Measurements from ENCODE around the gene UBE2L6.

Gene UBE2L6

DNA sequence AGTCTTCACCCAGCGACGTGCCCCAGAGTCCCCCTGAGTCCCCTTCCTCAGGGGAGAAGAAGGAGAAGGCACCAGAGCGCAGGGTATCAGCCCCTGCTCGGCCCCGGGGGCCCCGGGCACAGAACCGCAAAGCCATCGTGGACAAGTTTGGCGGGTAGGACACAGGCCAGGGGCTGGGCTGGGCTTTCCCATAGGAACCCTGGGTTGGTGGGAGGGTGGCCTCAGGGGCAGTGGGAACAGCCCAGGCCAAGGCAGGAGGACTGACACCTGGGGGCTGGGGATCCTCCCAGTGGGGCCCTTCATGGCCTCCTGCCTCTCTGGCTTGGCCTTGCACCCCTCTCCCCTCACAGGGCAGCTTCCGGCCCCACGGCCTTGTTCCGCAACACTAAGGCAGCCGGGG lies 21.6 kb downstream of the UBE2L6 start:
- Histone ChIP-seq H3K9me3 (ENCODE audit: severe bottlenecking) (no peaks in the 10 kb centered on the region), H3K27me3 (ENCODE audit: insufficient read depth, low read depth, severe bottlenecking) (peaks cover 2% of the 10 kb centered on the region), H3K27ac (no peak overlapping the region), H3K4me3 (ENCODE audit: low read depth, low read length) (no peak overlapping the region), H3K36me3 (no peaks in the 10 kb centered on the region)
- TF ChIP-seq, protein P1, sequence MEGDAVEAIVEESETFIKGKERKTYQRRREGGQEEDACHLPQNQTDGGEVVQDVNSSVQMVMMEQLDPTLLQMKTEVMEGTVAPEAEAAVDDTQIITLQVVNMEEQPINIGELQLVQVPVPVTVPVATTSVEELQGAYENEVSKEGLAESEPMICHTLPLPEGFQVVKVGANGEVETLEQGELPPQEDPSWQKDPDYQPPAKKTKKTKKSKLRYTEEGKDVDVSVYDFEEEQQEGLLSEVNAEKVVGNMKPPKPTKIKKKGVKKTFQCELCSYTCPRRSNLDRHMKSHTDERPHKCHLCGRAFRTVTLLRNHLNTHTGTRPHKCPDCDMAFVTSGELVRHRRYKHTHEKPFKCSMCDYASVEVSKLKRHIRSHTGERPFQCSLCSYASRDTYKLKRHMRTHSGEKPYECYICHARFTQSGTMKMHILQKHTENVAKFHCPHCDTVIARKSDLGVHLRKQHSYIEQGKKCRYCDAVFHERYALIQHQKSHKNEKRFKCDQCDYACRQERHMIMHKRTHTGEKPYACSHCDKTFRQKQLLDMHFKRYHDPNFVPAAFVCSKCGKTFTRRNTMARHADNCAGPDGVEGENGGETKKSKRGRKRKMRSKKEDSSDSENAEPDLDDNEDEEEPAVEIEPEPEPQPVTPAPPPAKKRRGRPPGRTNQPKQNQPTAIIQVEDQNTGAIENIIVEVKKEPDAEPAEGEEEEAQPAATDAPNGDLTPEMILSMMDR (IDR thresholded peaks at IDR 0.05; ENCODE audit: low read depth, low read length), result no peak
- DNase-seq, result no peak

DNA sequence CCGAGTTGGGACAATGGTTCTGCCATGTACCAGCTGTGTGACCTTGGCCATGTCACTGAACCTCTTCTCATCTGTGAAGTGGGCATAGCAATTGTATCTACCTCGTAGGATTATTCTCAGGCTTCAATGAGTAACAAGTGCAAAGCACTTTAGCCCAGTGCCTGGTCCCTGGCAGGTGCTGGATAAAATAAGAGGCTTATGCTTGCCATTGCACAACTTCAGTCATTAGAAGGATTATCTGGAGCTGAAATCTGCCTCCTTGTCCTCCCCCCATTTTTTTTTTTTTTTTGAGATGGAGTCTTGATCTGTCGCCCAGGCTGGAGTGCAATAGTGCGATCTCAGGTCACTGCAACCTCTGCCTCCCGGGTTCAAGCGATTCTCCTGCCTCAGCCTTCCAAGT lies 22.9 kb downstream of the UBE2L6 start:
- no peaks in the 10 kb centered on the region for H3K36me3 ChIP-seq
- H3K27ac ChIP-seq, result peak overlapping the region; percentile 53
- peak; percentile 80 for DNase-seq
- no peaks in the 10 kb centered on the region for H3K9me3 ChIP-seq (ENCODE audit: severe bottlenecking)
- peaks cover 2% of the 10 kb centered on the region for H3K27me3 ChIP-seq (ENCODE audit: insufficient read depth, low read depth, severe bottlenecking)
- TF ChIP-seq, protein P1 (IDR thresholded peaks at IDR 0.05; ENCODE audit: low read depth, low read length), result no peak
- no peak overlapping the region for H3K4me3 ChIP-seq (ENCODE audit: low read depth, low read length)

DNA sequence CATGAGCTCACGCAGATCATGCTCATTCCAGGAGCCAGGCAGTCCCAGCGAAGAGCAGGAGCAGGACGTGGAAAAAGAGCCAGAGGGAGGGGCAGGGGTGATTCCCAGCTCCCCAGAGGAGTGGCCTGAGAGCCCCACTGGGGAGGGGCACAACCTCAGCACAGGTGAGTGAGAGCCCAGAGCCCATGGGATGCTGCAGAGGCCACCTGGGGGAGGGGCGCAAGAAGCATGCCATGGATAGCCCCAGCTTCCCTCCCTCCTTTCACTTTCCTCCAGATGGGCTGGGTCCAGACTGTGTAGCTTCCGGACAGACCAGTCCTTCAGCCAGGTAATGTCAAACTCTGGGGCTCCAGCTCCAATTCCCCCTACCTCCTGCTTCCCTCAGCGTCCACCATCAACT lies 23.9 kb downstream of the UBE2L6 start:
- DNase-seq, result no peak
- Histone ChIP-seq H3K9me3 (ENCODE audit: severe bottlenecking) (no peaks in the 10 kb centered on the region), H3K36me3 (no peaks in the 10 kb centered on the region), H3K27me3 (ENCODE audit: insufficient read depth, low read depth, severe bottlenecking) (peaks cover 2% of the 10 kb centered on the region), H3K4me3 (ENCODE audit: low read depth, low read length) (no peak overlapping the region), H3K27ac (no peak overlapping the region)
- TF ChIP-seq, protein P1 (IDR thresholded peaks at IDR 0.05; ENCODE audit: low read depth, low read length), result no peak

DNA sequence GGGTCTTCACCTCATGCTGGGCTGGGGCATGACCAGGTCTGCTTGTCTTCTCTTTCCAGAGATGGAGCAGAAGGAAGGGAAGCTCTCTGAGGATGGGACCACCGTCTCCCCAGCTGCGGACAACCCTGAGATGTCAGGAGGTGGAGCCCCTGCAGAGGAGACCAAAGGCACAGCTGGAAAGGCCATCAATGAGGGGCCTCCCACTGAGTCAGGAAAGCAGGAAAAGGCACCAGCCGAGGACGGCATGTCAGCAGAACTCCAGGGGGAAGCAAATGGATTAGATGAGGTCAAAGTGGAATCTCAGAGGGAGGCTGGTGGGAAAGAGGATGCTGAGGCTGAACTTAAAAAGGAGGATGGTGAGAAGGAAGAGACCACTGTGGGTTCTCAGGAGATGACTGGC lies 24.9 kb downstream of the UBE2L6 start:
- H3K36me3 ChIP-seq, result no peaks in the 10 kb centered on the region
- peaks cover 2% of the 10 kb centered on the region for H3K27me3 ChIP-seq (ENCODE audit: insufficient read depth, low read depth, severe bottlenecking)
- no peak for DNase-seq
- no peak overlapping the region for H3K27ac ChIP-seq
- H3K4me3 ChIP-seq (ENCODE audit: low read depth, low read length), result no peak overlapping the region
- no peaks in the 10 kb centered on the region for H3K9me3 ChIP-seq (ENCODE audit: severe bottlenecking)
- TF ChIP-seq, protein P1 (IDR thresholded peaks at IDR 0.05; ENCODE audit: low read depth, low read length), result no peak

DNA sequence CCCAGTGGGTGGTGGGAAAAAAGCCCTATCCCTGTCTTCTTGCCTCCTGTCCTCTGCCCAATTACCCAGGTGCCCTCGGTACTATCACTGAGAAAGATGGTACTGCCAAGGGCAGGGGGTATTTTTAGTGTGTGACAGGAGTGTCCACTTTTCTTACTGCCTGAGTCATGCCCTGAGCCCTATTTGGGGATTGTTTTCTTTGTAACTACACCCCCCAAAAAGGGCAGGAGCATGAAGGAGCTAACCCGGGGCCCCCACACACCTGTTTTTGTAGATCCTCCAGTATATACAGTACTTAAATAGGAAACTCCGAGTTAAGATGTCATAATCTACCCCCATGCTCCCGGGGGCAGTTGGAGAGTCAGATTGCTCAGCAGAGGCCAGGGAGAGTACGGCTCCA lies 26.3 kb downstream of the UBE2L6 start:
- Histone ChIP-seq H3K27ac (no peak overlapping the region), H3K36me3 (no peaks in the 10 kb centered on the region), H3K9me3 (ENCODE audit: severe bottlenecking) (no peaks in the 10 kb centered on the region), H3K4me3 (ENCODE audit: low read depth, low read length) (no peak overlapping the region), H3K27me3 (ENCODE audit: insufficient read depth, low read depth, severe bottlenecking) (peaks cover 2% of the 10 kb centered on the region)
- DNase-seq, result no peak
- TF ChIP-seq, protein P1 (IDR thresholded peaks at IDR 0.05; ENCODE audit: low read depth, low read length), result no peak

DNA sequence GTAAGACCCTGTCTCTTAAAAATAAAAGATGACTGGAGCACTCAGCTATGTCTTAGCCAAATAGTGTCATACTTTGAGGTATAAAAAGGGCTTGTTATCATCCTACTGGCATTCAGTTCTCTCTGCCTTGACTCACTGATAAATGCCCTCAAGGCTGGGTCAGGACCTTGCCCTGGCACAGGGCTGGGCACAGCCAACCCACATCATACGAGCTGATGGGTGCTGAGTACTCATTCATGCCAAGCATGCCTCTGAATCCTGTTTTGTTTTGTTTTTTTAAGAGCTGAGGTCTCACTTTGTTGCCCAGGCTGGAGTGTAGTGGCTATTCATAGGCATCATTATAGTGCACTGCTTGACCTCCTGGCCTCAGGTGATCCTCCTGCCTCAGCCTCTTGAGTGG lies 28.1 kb downstream of the UBE2L6 start:
- no peak for DNase-seq
- Histone ChIP-seq H3K9me3 (ENCODE audit: severe bottlenecking) (no peaks in the 10 kb centered on the region), H3K27ac (no peak overlapping the region), H3K27me3 (ENCODE audit: insufficient read depth, low read depth, severe bottlenecking) (peaks cover 2% of the 10 kb centered on the region), H3K36me3 (no peaks in the 10 kb centered on the region), H3K4me3 (ENCODE audit: low read depth, low read length) (no peak overlapping the region)
- TF ChIP-seq, protein P1 (IDR thresholded peaks at IDR 0.05; ENCODE audit: low read depth, low read length), result no peak

Data from WERI-Rb-1 (cell line).